H9 (cell line): Measurements from ENCODE around the gene TNNT1. TPM values are rescaled to one million over a fixed set of nuclear protein-coding genes. Genes with fewer than 3 reads are reported as not detected.

Experiments
- DNase-seq: peaks from one replicate; pipeline ENCODE4 v3.0.0-alpha.2; 2017
- H2AFZ ChIP-seq: one replicate; pipeline ENCODE4 v1.6.1; 2013; ENCODE audit warnings: mild to moderate bottlenecking, low read length, control low read depth, moderate library complexity
- H2AK5ac ChIP-seq: 2 replicates; pipeline ENCODE4 v1.6.1; 2013; ENCODE audit warnings: low read length, control low read depth, mixed read lengths; ENCODE audit not compliant: insufficient read length
- H2BK120ac ChIP-seq: one replicate; pipeline ENCODE4 v1.6.1; 2013; ENCODE audit warnings: low read depth, mild to moderate bottlenecking, low read length, control low read depth, inconsistent platforms; ENCODE audit not compliant: poor library complexity, severe bottlenecking
- H2BK12ac ChIP-seq: 2 replicates; pipeline ENCODE4 v1.6.1; 2013; ENCODE audit warnings: low read length, control low read depth, mixed read lengths, low read depth; ENCODE audit not compliant: insufficient read length
- H2BK15ac ChIP-seq: 2 replicates; pipeline ENCODE4 v1.6.1; 2013; ENCODE audit warnings: low read depth, low read length, control low read depth
- H2BK20ac ChIP-seq: one replicate; pipeline ENCODE4 v1.6.1; 2013; ENCODE audit warnings: low read depth, mild to moderate bottlenecking, low read length, control low read depth, inconsistent platforms; ENCODE audit not compliant: poor library complexity, severe bottlenecking
- H2BK5ac ChIP-seq: 2 replicates; pipeline ENCODE4 v1.6.1; 2013; ENCODE audit warnings: low read length, control low read depth, mixed read lengths; ENCODE audit not compliant: insufficient read length
- H3K14ac ChIP-seq: 2 replicates; pipeline ENCODE4 v1.6.1; 2013; ENCODE audit warnings: low read length, control low read depth; ENCODE audit not compliant: insufficient read depth
- H3K18ac ChIP-seq: 2 replicates; pipeline ENCODE4 v1.6.1; 2013; ENCODE audit warnings: low read depth, mild to moderate bottlenecking, mixed read lengths, low read length, control low read depth; ENCODE audit not compliant: insufficient read length
- H3K23ac ChIP-seq: 2 replicates; pipeline ENCODE4 v1.6.1; 2013; ENCODE audit warnings: low read length, control low read depth, mixed read lengths, low read depth; ENCODE audit not compliant: insufficient read length
- H3K23me2 ChIP-seq: 2 replicates; pipeline ENCODE4 v1.6.1; 2013; ENCODE audit warnings: low read depth, mild to moderate bottlenecking, mixed read lengths, low read length, control low read depth; ENCODE audit not compliant: insufficient read length, poor library complexity, severe bottlenecking
- H3K27ac ChIP-seq: 2 replicates; pipeline ENCODE4 v1.5.1; 2013; ENCODE audit warnings: low read length, control low read depth, mixed read lengths, low read depth; ENCODE audit not compliant: insufficient read length
- H3K27me3 ChIP-seq: 2 replicates; pipeline ENCODE4 v1.6.1; 2013; ENCODE audit warnings: low read length, control low read depth, inconsistent platforms; ENCODE audit not compliant: insufficient read depth
- H3K4ac ChIP-seq: 2 replicates; pipeline ENCODE4 v1.6.1; 2013; ENCODE audit warnings: low read depth, mild to moderate bottlenecking, control low read depth, inconsistent platforms, low read length, moderate library complexity
- H3K4me1 ChIP-seq: 2 replicates; pipeline ENCODE4 v1.6.1; 2013; ENCODE audit warnings: low read length, control low read depth, inconsistent platforms; ENCODE audit not compliant: insufficient read depth
- H3K4me2 ChIP-seq: 2 replicates; pipeline ENCODE4 v1.6.1; 2013; ENCODE audit warnings: low read length, control low read depth, mixed read lengths; ENCODE audit not compliant: insufficient read length, insufficient read depth
- H3K56ac ChIP-seq: 2 replicates; pipeline ENCODE4 v1.6.1; 2013; ENCODE audit warnings: low read depth, mild to moderate bottlenecking, mixed read lengths, low read length, control low read depth; ENCODE audit not compliant: insufficient read length
- H3K79me1 ChIP-seq: 2 replicates; pipeline ENCODE4 v1.6.1; 2013; ENCODE audit warnings: low read depth, mild to moderate bottlenecking, moderate library complexity, low read length, control low read depth, inconsistent platforms; ENCODE audit not compliant: insufficient read depth, poor library complexity, severe bottlenecking
- H3K79me2 ChIP-seq: 2 replicates; pipeline ENCODE4 v1.6.1; 2013; ENCODE audit warnings: low read length, control low read depth, inconsistent platforms; ENCODE audit not compliant: insufficient read depth
- H3K9ac ChIP-seq: 2 replicates; pipeline ENCODE4 v1.6.1; 2013; ENCODE audit warnings: low read length, control low read depth, mixed read lengths; ENCODE audit not compliant: insufficient read length; ENCODE audit errors: extremely low read depth
- H3K9me3 ChIP-seq: one replicate; pipeline ENCODE4 v1.6.1; 2013; ENCODE audit warnings: low read depth, low read length, inconsistent platforms; ENCODE audit not compliant: control insufficient read depth
- H3T11ph ChIP-seq: one replicate; pipeline ENCODE4 v1.6.1; 2013; ENCODE audit warnings: mild to moderate bottlenecking, low read length, control low read depth, inconsistent platforms
- H4K20me1 ChIP-seq: one replicate; pipeline ENCODE4 v1.6.1; 2013; ENCODE audit not compliant: control insufficient read depth, insufficient read length, insufficient read depth
- H4K5ac ChIP-seq: 2 replicates; pipeline ENCODE4 v1.6.1; 2013; ENCODE audit warnings: low read depth, mild to moderate bottlenecking, mixed read lengths, low read length, control low read depth; ENCODE audit not compliant: insufficient read length
- H4K8ac ChIP-seq: replicated peaks from 2 replicates; pipeline ENCODE4 v1.6.1; 2013; ENCODE audit warnings: low read length, control low read depth, mixed read lengths, low read depth; ENCODE audit not compliant: insufficient read length
- H4K91ac ChIP-seq: 2 replicates; pipeline ENCODE4 v1.6.1; 2013; ENCODE audit warnings: low read depth, mild to moderate bottlenecking, moderate library complexity, mixed read lengths, low read length, control low read depth; ENCODE audit not compliant: insufficient read length
- H3K27ac Mint-ChIP-seq, 3 experiments: 2 replicates in 2 of 3; 3 replicates in 1 of 3; pipeline ENCODE4 v1.8.0; 2020 to 2021; ENCODE audit warnings: mixed read lengths in 3 of 3, mild to moderate bottlenecking in 1 of 3, moderate library complexity in 1 of 3
- H3K27me3 Mint-ChIP-seq: 2 replicates; pipeline ENCODE4 v1.8.0; 2021; ENCODE audit warnings: low read depth, mild to moderate bottlenecking, moderate library complexity, mixed read lengths
- H3K36me3 Mint-ChIP-seq, 3 experiments: 2 replicates in 2 of 3; 3 replicates in 1 of 3; pipeline ENCODE4 v1.8.0; 2020 to 2021; ENCODE audit warnings: low read depth in 3 of 3, mixed read lengths in 3 of 3; ENCODE audit not compliant: insufficient read depth in 1 of 3
- H3K4me1 Mint-ChIP-seq, 2 experiments: 2 replicates each; pipeline ENCODE4 v1.8.0; 2020; ENCODE audit warnings: mixed read lengths in 2 of 2
- H3K4me3 Mint-ChIP-seq, 2 experiments: 2 replicates in 1 of 2; 3 replicates in 1 of 2; pipeline ENCODE4 v1.8.0; 2020 to 2021; ENCODE audit warnings: mild to moderate bottlenecking in 2 of 2, mixed read lengths in 2 of 2, moderate library complexity in 1 of 2
- H3K9me3 Mint-ChIP-seq, 2 experiments: 2 replicates in 1 of 2; 3 replicates in 1 of 2; pipeline ENCODE4 v1.8.0; 2020; ENCODE audit warnings: mild to moderate bottlenecking in 2 of 2, mixed read lengths in 2 of 2, moderate library complexity in 1 of 2
- WGBS: extraction: QIAGEN DNeasy Blood & Tissue Kit; methylation state at CpG from one replicate; pipeline ENCODE4 v1.1.7; 2013; ENCODE audit warnings: missing lambda C conversion rate, low lambda C conversion rate, mixed read lengths; ENCODE audit not compliant: insufficient read length; ENCODE audit errors: extremely low coverage; 5-methylcytosine and 5-hydroxymethylcytosine counted together
- total RNA-seq: library from RNA; stranded (reverse); gene quantifications from 2 replicates; pipeline ENCODE4 v1.2.1, GENCODE V29; 2021
- TF ChIP-seq, protein P1 (sequence below): fragments of 200-600 bp; sonication (generic); conservative IDR thresholded peaks from 3 replicates; pipeline ENCODE4 v1.8.0; 2021; ENCODE audit warnings: antibody characterized with exemption, mild to moderate bottlenecking

Gene TNNT1
- total RNA-seq, 1 experiment from 2014 or later = 127 TPM

GRCh38 chr19:55088021-55088451, 61.0 kb downstream of the TNNT1 start:
- Histone ChIP-seq H3K4ac (no peak overlapping the region), H3K9me3 (no peaks in the 10 kb centered on the region), H3K27ac (no peak overlapping the region), H3K9ac (no peak overlapping the region), H3K56ac (no peak overlapping the region), H2BK15ac (no peak overlapping the region; the same call in 1 of the 2 replicates), H3K23ac (no peak overlapping the region), H4K20me1 (peaks cover 2% of the 10 kb centered on the region), H4K5ac (no peak overlapping the region), H3K18ac (no peak overlapping the region), H2BK5ac (no peak overlapping the region), H3K4me2 (peak overlapping the region; percentile 73), H3K79me2 (no peaks in the 10 kb centered on the region), H4K8ac (no peak overlapping the region), H2AK5ac (no peak overlapping the region), H3T11ph (no peak overlapping the region), H2BK20ac (no peak overlapping the region), H3K4me1 (peaks cover 12% of the 10 kb centered on the region; the same call in 1 of the 2 replicates), H3K23me2 (peaks cover 20% of the 10 kb centered on the region), H4K91ac (no peak overlapping the region), H3K14ac (no peak overlapping the region; the same call in 1 of the 2 replicates), H2AFZ (no peak overlapping the region), H3K79me1 (no peaks in the 10 kb centered on the region), H2BK120ac (no peak overlapping the region), H2BK12ac (no peak overlapping the region), H3K27me3 (no peaks in the 10 kb centered on the region)
- no CpG with 5 or more reads among the region's 12 CpGs for WGBS
- H3K27me3 Mint-ChIP-seq = peaks cover 36% of the 10 kb centered on the region
- TF ChIP-seq, protein P1, sequence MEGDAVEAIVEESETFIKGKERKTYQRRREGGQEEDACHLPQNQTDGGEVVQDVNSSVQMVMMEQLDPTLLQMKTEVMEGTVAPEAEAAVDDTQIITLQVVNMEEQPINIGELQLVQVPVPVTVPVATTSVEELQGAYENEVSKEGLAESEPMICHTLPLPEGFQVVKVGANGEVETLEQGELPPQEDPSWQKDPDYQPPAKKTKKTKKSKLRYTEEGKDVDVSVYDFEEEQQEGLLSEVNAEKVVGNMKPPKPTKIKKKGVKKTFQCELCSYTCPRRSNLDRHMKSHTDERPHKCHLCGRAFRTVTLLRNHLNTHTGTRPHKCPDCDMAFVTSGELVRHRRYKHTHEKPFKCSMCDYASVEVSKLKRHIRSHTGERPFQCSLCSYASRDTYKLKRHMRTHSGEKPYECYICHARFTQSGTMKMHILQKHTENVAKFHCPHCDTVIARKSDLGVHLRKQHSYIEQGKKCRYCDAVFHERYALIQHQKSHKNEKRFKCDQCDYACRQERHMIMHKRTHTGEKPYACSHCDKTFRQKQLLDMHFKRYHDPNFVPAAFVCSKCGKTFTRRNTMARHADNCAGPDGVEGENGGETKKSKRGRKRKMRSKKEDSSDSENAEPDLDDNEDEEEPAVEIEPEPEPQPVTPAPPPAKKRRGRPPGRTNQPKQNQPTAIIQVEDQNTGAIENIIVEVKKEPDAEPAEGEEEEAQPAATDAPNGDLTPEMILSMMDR = no peak
- DNase-seq = no peak
- peak overlapping the region; percentile 75 to 93 (median 80); a peak in 3 of 7 replicates for H3K27ac Mint-ChIP-seq
- H3K4me3 Mint-ChIP-seq = peak overlapping the region; percentile 73 to 82
- peaks cover 14 to 26% (median 24%) of the 10 kb centered on the region in 3 experiments; a peak in 6 of 7 replicates for H3K36me3 Mint-ChIP-seq
- peaks cover 30 to 52% of the 10 kb centered on the region in 2 experiments for H3K4me1 Mint-ChIP-seq
- H3K9me3 Mint-ChIP-seq = no peaks in the 10 kb centered on the region
